DOHH2 (cell line): ENCODE data around the gene ZNF571.

Experiments
- EZH2phosphoT487 ChIP-seq: fragments of 200-600 bp; sonication (generic); IDR thresholded peaks from 2 replicates; pipeline ENCODE4 v1.6.1; 2017; ENCODE audit warnings: borderline replicate concordance, mild to moderate bottlenecking, antibody characterized with exemption, low read length, moderate library complexity, mixed read lengths
- TF ChIP-seq, protein P1 (sequence below): fragments of 200-600 bp; sonication (generic); IDR thresholded peaks from one replicate; pipeline ENCODE4 v1.5.1; 2014; ENCODE audit warnings: antibody characterized with exemption, mild to moderate bottlenecking, low read depth, low read length; ENCODE audit not compliant: poor library complexity, severe bottlenecking

DNA sequence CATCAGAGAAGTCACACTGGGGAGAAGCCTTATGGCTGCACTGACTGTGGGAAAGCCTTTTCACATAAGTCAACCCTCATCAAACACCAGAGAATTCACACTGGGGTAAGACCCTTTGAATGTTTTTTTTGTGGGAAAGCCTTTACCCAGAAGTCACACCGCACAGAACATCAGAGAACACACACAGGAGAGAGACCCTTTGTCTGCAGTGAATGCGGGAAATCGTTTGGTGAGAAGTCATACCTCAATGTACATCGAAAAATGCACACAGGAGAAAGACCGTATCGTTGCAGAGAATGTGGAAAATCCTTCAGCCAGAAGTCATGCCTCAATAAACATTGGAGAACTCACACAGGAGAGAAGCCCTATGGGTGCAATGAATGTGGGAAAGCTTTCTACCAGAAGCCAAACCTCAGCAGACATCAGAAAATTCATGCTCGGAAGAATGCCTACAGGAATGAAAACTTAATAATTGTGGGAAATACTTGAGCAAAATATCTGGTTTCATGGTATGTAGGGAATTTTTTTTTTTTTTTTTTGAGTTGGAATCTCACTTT lies 57.1 kb downstream of the ZNF571 start:
- TF ChIP-seq, protein P1, sequence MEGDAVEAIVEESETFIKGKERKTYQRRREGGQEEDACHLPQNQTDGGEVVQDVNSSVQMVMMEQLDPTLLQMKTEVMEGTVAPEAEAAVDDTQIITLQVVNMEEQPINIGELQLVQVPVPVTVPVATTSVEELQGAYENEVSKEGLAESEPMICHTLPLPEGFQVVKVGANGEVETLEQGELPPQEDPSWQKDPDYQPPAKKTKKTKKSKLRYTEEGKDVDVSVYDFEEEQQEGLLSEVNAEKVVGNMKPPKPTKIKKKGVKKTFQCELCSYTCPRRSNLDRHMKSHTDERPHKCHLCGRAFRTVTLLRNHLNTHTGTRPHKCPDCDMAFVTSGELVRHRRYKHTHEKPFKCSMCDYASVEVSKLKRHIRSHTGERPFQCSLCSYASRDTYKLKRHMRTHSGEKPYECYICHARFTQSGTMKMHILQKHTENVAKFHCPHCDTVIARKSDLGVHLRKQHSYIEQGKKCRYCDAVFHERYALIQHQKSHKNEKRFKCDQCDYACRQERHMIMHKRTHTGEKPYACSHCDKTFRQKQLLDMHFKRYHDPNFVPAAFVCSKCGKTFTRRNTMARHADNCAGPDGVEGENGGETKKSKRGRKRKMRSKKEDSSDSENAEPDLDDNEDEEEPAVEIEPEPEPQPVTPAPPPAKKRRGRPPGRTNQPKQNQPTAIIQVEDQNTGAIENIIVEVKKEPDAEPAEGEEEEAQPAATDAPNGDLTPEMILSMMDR = no peak
- no peak for TF ChIP-seq EZH2phosphoT487
